Keratinocyte (primary cell): ENCODE results near the gene VTI1A.

Experiments used
- CTCF ChIP-seq, 3 experiments: IDR thresholded peaks in 1 of 3; conservative IDR thresholded peaks in 1 of 3; optimal IDR thresholded peaks in 1 of 3; 2 replicates in 2 of 3; 3 replicates in 1 of 3; pipeline versions ENCODE3 to v1.5.1; 2011; ENCODE audit warnings: low read length in 3 of 3, mild to moderate bottlenecking in 3 of 3, moderate library complexity in 2 of 3, control low read depth in 1 of 3, inconsistent platforms in 1 of 3; ENCODE audit not compliant: insufficient read depth in 2 of 3; ENCODE audit errors: extremely low read depth in 1 of 3
- EZH2 ChIP-seq: IDR thresholded peaks from one replicate; pipeline ENCODE4 v1.6.1; 2012; ENCODE audit warnings: inconsistent platforms, mild to moderate bottlenecking, low read length, moderate library complexity

- no peak for TF ChIP-seq CTCF (optimal IDR thresholded peaks at IDR 0.05 in 1 of 3, IDR thresholded peaks at IDR 0.05 in 1 of 3, conservative IDR thresholded peaks at IDR 0.05 in 1 of 3; ENCODE audit: extremely low read depth in 1 of 3, insufficient read depth in 2 of 3, low read length in 3 of 3)
- TF ChIP-seq EZH2, result no peak
These were observed 412.1 kb downstream of the VTI1A start for GRCh38 chr10:112858986-112859651.
